ENCODE data around the gene DCP1A. TPM values are rescaled to one million over a fixed set of nuclear protein-coding genes. Genes with fewer than 3 reads are reported as not detected.

DCP1A gene
- polyA plus RNA-seq, 1 experiment = 34.0 TPM

GRCh38 chr3:53267766-53268165 lies 79.6 kb downstream of the DCP1A start:
- Histone ChIP-seq H3K4me3 (ENCODE audit: low read depth, low read length) (no peak overlapping the region), H3K27me3 (ENCODE audit: control insufficient read depth, insufficient read depth, low read length) (no peaks in the 10 kb centered on the region), H3K36me3 (ENCODE audit: control insufficient read depth, insufficient read depth, low read length) (no peaks in the 10 kb centered on the region)
- no peak for DNase-seq (ENCODE audit: low read depth)
- CTCF ChIA-PET = no interaction called here
- POLR2A ChIA-PET = no interaction called here
- no peak for TF ChIP-seq CTCF (IDR thresholded peaks at IDR 0.05; ENCODE audit: insufficient read depth, low read depth, low read length)

- H3K4me3 ChIP-seq (ENCODE audit: low read depth, low read length) = no peak overlapping the region
- no peaks in the 10 kb centered on the region for H3K27me3 ChIP-seq (ENCODE audit: control insufficient read depth, insufficient read depth, low read length)
- no peaks in the 10 kb centered on the region for H3K36me3 ChIP-seq (ENCODE audit: control insufficient read depth, insufficient read depth, low read length)
- ChIA-PET CTCF (no interaction called here), POLR2A (no interaction called here)
- no peak for TF ChIP-seq CTCF (IDR thresholded peaks at IDR 0.05; ENCODE audit: insufficient read depth, low read depth, low read length)
- no peak for DNase-seq (ENCODE audit: low read depth)
Observed at GRCh38 chr3:53264718-53265117, 82.6 kb downstream of the DCP1A start.

GRCh38 chr3:53263907-53264306 lies 83.4 kb downstream of the DCP1A start:
- Histone ChIP-seq H3K27me3 (ENCODE audit: control insufficient read depth, insufficient read depth, low read length) (no peaks in the 10 kb centered on the region), H3K4me3 (ENCODE audit: low read depth, low read length) (no peak overlapping the region), H3K36me3 (ENCODE audit: control insufficient read depth, insufficient read depth, low read length) (no peaks in the 10 kb centered on the region)
- no peak for DNase-seq (ENCODE audit: low read depth)
- POLR2A ChIA-PET = no interaction called here
- CTCF ChIA-PET = no interaction called here
- no peak for TF ChIP-seq CTCF (IDR thresholded peaks at IDR 0.05; ENCODE audit: insufficient read depth, low read depth, low read length)

GRCh38 chr3:53261712-53262111 lies 85.6 kb downstream of the DCP1A start:
- POLR2A ChIA-PET = no interaction called here
- TF ChIP-seq CTCF (IDR thresholded peaks at IDR 0.05; ENCODE audit: insufficient read depth, low read depth, low read length) = no peak
- no peak overlapping the region for H3K4me3 ChIP-seq (ENCODE audit: low read depth, low read length)

GRCh38 chr3:53260286-53260785 lies 87.0 kb downstream of the DCP1A start:
- CTCF ChIA-PET = no interaction called here
- no peak for TF ChIP-seq CTCF (IDR thresholded peaks at IDR 0.05; ENCODE audit: insufficient read depth, low read depth, low read length)
- no peak for DNase-seq (ENCODE audit: low read depth)
- no peak overlapping the region for H3K4me3 ChIP-seq (ENCODE audit: low read depth, low read length)
- no peaks in the 10 kb centered on the region for H3K36me3 ChIP-seq (ENCODE audit: control insufficient read depth, insufficient read depth, low read length)
- no peaks in the 10 kb centered on the region for H3K27me3 ChIP-seq (ENCODE audit: control insufficient read depth, insufficient read depth, low read length)
- POLR2A ChIA-PET = no interaction called here

More at GRCh38 chr3:53261712-53262111, 85.6 kb downstream of the DCP1A start:
- DNase-seq (ENCODE audit: low read depth) = no peak
- H3K36me3 ChIP-seq (ENCODE audit: control insufficient read depth, insufficient read depth, low read length) = no peaks in the 10 kb centered on the region
- no peaks in the 10 kb centered on the region for H3K27me3 ChIP-seq (ENCODE audit: control insufficient read depth, insufficient read depth, low read length)
- CTCF ChIA-PET = interaction anchor here (1.2 to 1.5 kb wide), 2 partner anchors 9 to 128 kb away, joined by 3 read pairs; no protein-coding TSS in a partner anchor
